ENCODE results near the gene QPCTL.

Gene QPCTL

GRCh38 chr19:45692187-45693105 lies at the start of gene QPCTL:
QPCTL (plus strand) TSS chr19:45692666; CDS start chr19:45692704, 38 bp downstream.
- in situ Hi-C loops (cut with MboI; ENCODE audit: low sequenced_read_pairs) = no loop called here

GRCh38 chr19:45643024-45643926 lies 49.2 kb upstream of the QPCTL start:
- in situ Hi-C loops (cut with MboI; ENCODE audit: low sequenced_read_pairs) = no loop called here

- in situ Hi-C loops (cut with MboI; ENCODE audit: low sequenced_read_pairs) = no loop called here
These were observed 48.3 kb upstream of the QPCTL start for GRCh38 chr19:45643927-45644771.

GRCh38 chr19:45645068-45645630 lies 47.3 kb upstream of the QPCTL start:
- in situ Hi-C loops (cut with MboI; ENCODE audit: low sequenced_read_pairs) = no loop called here

- in situ Hi-C loops (cut with MboI; ENCODE audit: low sequenced_read_pairs) = no loop called here
These were observed 46.7 kb upstream of the QPCTL start for GRCh38 chr19:45645631-45646344.

GRCh38 chr19:45646345-45646698 lies 46.1 kb upstream of the QPCTL start:
- in situ Hi-C loops (cut with MboI; ENCODE audit: low sequenced_read_pairs) = no loop called here

GRCh38 chr19:45650722-45651121 lies 41.7 kb upstream of the QPCTL start:
- in situ Hi-C loops (cut with MboI; ENCODE audit: low sequenced_read_pairs) = no loop called here

GRCh38 chr19:45653634-45654033 lies 38.8 kb upstream of the QPCTL start:
- in situ Hi-C loops (cut with MboI; ENCODE audit: low sequenced_read_pairs) = no loop called here

GRCh38 chr19:45655073-45655472 lies 37.4 kb upstream of the QPCTL start:
- in situ Hi-C loops (cut with MboI; ENCODE audit: low sequenced_read_pairs) = no loop called here

GRCh38 chr19:45657520-45658167 lies 34.8 kb upstream of the QPCTL start:
- in situ Hi-C loops (cut with MboI; ENCODE audit: low sequenced_read_pairs) = no loop called here

- in situ Hi-C loops (cut with MboI; ENCODE audit: low sequenced_read_pairs) = no loop called here
These were observed 33.3 kb upstream of the QPCTL start for GRCh38 chr19:45659096-45659729.

GRCh38 chr19:45660636-45661035 lies 31.8 kb upstream of the QPCTL start:
- in situ Hi-C loops (cut with MboI; ENCODE audit: low sequenced_read_pairs) = no loop called here

- in situ Hi-C loops (cut with MboI; ENCODE audit: low sequenced_read_pairs) = no loop called here
These were observed 28.7 kb upstream of the QPCTL start for GRCh38 chr19:45663800-45664199.

GRCh38 chr19:45664575-45664974 lies 27.9 kb upstream of the QPCTL start:
- in situ Hi-C loops (cut with MboI; ENCODE audit: low sequenced_read_pairs) = no loop called here

GRCh38 chr19:45667620-45668341 lies 24.7 kb upstream of the QPCTL start, which contains the start of gene GIPR:
GIPR (plus strand) TSS chr19:45668221; CDS start chr19:45669521, 1,300 bp downstream.
- in situ Hi-C loops (cut with MboI; ENCODE audit: low sequenced_read_pairs) = no loop called here

GRCh38 chr19:45668342-45668871 lies 24.1 kb upstream of the QPCTL start:
- in situ Hi-C loops (cut with MboI; ENCODE audit: low sequenced_read_pairs) = no loop called here

- in situ Hi-C loops (cut with MboI; ENCODE audit: low sequenced_read_pairs) = no loop called here
These were observed 21.6 kb upstream of the QPCTL start for GRCh38 chr19:45670670-45671453.
